ENCODE measurements around the gene MYOM3. TPM values are rescaled to one million over a fixed set of nuclear protein-coding genes. Genes with fewer than 3 reads are reported as not detected.

The MYOM3 gene
- total RNA-seq, 1 donor from 2014 or later: 8.1 TPM

DNA sequence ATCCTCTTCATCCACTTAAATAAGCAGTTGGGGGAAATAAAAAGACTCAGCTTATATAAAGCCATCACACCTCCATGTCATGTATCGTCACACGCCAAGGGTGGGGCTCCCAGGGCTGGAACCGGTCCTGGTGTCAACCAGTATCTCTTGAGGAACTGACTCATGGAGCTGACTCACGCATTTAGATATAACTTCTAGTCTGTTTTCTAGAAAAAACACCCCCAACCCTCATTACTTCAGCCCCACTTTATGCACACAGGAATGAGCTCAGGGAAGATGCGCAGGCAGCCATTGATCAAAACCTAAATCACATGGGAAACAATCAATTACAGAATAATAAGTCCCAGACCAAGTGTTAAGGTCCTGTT lies 37.9 kb upstream of the MYOM3 start:
- no peaks in the 10 kb centered on the region for H3K27me3 ChIP-seq (ENCODE audit: control insufficient read depth, insufficient read depth, low read length)
- no peak for TF ChIP-seq CTCF (IDR thresholded peaks at IDR 0.05; ENCODE audit: insufficient read depth, low read length, poor library complexity, severe bottlenecking)
- H3K4me3 ChIP-seq (ENCODE audit: low read depth, low read length): no peak overlapping the region
- DNase-seq (ENCODE audit: low read depth): peak; percentile 10
- H3K36me3 ChIP-seq (ENCODE audit: control insufficient read depth, insufficient read depth, low read length): no peaks in the 10 kb centered on the region

DNA sequence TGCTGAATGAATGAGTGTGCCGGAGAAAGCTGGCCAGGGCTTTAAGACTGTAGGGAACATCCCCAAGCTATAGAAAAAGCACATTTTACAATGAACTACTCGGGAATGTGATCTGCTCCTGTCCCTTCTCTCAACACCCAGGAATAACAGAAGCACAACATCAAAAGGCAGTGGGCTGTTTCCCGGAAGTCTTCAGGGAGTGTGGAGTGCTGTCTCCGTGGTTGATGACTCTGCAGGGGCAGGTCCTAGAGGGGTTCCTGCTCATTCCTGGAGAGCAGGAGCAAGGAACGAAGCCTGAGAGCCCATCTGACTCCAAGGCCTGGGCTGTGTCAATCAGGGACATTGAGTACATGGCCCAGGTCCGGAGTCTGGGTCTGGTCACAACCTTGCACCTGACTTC lies 35.9 kb upstream of the MYOM3 start:
- no peak for TF ChIP-seq CTCF (IDR thresholded peaks at IDR 0.05; ENCODE audit: insufficient read depth, low read length, poor library complexity, severe bottlenecking)
- Histone ChIP-seq H3K36me3 (ENCODE audit: control insufficient read depth, insufficient read depth, low read length) (no peaks in the 10 kb centered on the region), H3K4me3 (ENCODE audit: low read depth, low read length) (no peak overlapping the region), H3K27me3 (ENCODE audit: control insufficient read depth, insufficient read depth, low read length) (no peaks in the 10 kb centered on the region)
- DNase-seq (ENCODE audit: low read depth): no peak

- no peak for DNase-seq (ENCODE audit: low read depth)
- no peak overlapping the region for H3K4me3 ChIP-seq (ENCODE audit: low read depth, low read length)
- no peaks in the 10 kb centered on the region for H3K27me3 ChIP-seq (ENCODE audit: control insufficient read depth, insufficient read depth, low read length)
- no peak for TF ChIP-seq CTCF (IDR thresholded peaks at IDR 0.05; ENCODE audit: insufficient read depth, low read length, poor library complexity, severe bottlenecking)
- H3K36me3 ChIP-seq (ENCODE audit: control insufficient read depth, insufficient read depth, low read length): no peaks in the 10 kb centered on the region
Observed at GRCh38 chr1:24147194-24147593, 35.3 kb upstream of the MYOM3 start.

- Histone ChIP-seq H3K36me3 (ENCODE audit: control insufficient read depth, insufficient read depth, low read length) (no peaks in the 10 kb centered on the region), H3K4me3 (ENCODE audit: low read depth, low read length) (no peak within 1 kb of the TSS), H3K27me3 (ENCODE audit: control insufficient read depth, insufficient read depth, low read length) (peaks cover 3% of the 10 kb centered on the region)
- TF ChIP-seq CTCF (IDR thresholded peaks at IDR 0.05; ENCODE audit: insufficient read depth, low read length, poor library complexity, severe bottlenecking): no peak
- DNase-seq (ENCODE audit: low read depth): no peak
Observed at GRCh38 chr1:24142546-24143534, 30.9 kb upstream of the MYOM3 start, which contains the start of gene IL22RA1. TSS of gene IL22RA1 (minus strand) at chr1:24143140. CDS start at chr1:24143082, 58 bp downstream.

GRCh38 chr1:24141311-24141997 lies 29.5 kb upstream of the MYOM3 start:
- H3K36me3 ChIP-seq (ENCODE audit: control insufficient read depth, insufficient read depth, low read length): no peaks in the 10 kb centered on the region
- H3K27me3 ChIP-seq (ENCODE audit: control insufficient read depth, insufficient read depth, low read length): peaks cover 3% of the 10 kb centered on the region
- no peak overlapping the region for H3K4me3 ChIP-seq (ENCODE audit: low read depth, low read length)
- no peak for TF ChIP-seq CTCF (IDR thresholded peaks at IDR 0.05; ENCODE audit: insufficient read depth, low read length, poor library complexity, severe bottlenecking)
- DNase-seq (ENCODE audit: low read depth): no peak

All from kidney epithelial cell (primary cell).